SH-SY5Y (cell line): Measurements from ENCODE around the gene KIF14.

Source experiments
- GATA2 ChIP-seq: IDR thresholded peaks from 2 replicates; pipeline ENCODE4 v1.6.1; 2011; ENCODE audit warnings: mild to moderate bottlenecking, low read depth, low read length
- GATA3 ChIP-seq: IDR thresholded peaks from 2 replicates; pipeline ENCODE4 v1.6.1; 2011; ENCODE audit warnings: low read depth, mild to moderate bottlenecking, low read length, moderate library complexity

GRCh38 chr1:200636681-200637080, 16.1 kb upstream of the KIF14 start:
- TF ChIP-seq GATA2 (no peak), GATA3 (no peak)
